ENCODE results near the gene PRELID1.
"Not testable (repeated sequence)": the region's sequence is repeated elsewhere in the genome, so short reads cannot be mapped to it uniquely, and the experiment has no call there.

PRELID1 gene, protein sequence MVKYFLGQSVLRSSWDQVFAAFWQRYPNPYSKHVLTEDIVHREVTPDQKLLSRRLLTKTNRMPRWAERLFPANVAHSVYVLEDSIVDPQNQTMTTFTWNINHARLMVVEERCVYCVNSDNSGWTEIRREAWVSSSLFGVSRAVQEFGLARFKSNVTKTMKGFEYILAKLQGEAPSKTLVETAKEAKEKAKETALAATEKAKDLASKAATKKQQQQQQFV

DNA sequence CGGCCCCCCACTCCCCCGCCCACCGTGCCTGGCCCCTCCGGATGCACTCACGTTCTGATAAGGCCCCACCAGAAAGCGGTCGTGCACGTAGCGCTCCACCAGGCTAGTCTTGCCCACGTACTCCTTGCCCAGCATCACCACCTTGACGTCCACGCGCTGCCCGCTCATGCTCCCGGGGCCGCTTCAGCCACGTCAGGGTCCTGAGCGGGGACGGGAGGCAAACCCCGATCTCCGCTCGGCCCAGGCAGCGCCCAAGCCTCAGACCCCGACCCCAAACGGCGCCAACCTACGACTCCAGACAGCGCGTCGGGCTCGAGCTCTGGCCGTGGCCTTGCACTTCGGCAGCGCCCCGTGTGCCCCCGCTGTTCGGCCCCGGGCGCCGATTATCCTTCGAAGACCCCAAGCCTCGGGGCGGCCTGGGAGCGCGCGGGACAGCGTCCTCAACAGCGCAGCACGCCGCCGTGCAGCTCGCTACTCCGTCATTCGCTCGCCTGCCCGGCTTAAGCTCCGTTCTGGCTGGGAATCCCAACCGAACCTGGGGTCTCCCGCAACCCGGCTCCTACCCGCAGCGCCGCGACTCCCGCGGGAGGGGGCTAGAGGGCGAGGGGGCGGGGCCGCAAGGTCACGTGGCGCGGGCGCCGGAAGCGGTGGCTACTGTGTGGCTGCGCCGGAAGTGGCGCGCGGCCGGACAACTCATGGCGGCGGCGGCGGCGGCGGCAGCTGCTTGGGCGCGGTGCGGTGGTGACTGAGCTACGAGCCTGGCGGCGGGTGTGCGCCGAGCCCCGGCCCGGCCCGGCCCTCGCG lies at the start of gene PRELID1, which contains the start of gene RAB24:
PRELID1 (plus strand) TSS at position 679 of the 804 bp plus-strand sequence. CDS start 187 bp downstream, outside the sequence.
RAB24 (minus strand) TSS at position 599 of the 804 bp plus-strand sequence; CDS start at position 168, 431 bp downstream.
- DNase-seq: peak; percentile 94

DNA sequence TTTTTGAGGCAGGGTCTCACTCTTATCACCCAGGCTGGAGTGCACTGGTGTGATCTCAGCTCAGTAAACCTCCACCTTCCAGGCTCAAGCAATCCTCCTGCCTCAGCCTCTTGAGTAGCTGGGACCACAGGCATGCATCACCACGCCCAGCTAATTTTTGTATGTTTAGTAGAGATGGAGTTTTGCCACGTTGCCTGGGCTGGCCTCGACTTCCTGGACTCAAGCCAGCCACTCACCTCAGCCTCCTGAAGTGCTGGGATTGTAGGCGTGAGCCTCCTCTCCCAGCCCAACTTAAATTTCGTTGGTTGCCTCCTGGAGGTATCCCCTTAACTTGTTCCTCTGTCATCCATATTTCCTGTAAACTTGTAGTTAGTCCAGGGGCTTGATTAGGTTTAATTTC lies 47.3 kb upstream of the PRELID1 start:
- no peak for DNase-seq

DNA sequence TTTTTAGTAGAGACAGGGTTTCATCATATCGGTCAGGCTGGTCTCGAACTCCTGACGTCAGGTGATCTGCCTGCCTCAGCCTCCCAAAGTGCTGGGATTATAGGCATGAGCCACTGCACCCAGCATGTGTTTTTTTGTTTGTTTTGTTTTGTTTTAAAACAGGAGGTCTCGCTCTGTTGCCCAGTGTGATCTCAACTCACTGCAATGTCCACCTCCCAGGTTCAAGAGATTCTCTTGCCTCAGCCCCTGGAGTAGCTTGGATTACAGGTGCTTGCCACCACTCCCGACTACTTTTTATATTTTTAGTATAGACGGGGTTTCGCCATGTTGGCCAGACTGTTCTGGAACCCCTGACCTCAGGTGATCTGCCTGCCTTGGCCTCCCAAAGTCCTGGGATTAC lies 44.9 kb upstream of the PRELID1 start:
- DNase-seq: not testable (repeated sequence)

DNA sequence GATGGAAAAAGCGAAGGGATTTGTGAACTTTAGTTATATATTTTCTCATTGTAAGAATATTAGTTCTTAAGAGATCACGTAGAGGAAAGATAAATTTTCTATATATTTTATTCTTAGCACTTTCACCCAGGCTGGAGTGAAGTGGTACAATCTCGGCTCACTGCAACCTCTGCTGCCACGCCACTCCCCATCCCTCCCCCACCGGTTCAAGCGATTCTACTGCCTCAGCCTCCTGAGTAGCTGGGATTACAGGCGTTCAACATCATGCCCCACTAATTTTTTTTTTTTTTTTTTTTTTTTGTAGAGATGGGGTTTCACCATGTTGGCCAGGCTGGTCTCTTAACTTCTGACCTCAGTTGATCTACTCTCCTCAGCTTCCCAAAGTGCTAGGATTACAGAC lies 42.6 kb upstream of the PRELID1 start:
- no peak for DNase-seq

DNA sequence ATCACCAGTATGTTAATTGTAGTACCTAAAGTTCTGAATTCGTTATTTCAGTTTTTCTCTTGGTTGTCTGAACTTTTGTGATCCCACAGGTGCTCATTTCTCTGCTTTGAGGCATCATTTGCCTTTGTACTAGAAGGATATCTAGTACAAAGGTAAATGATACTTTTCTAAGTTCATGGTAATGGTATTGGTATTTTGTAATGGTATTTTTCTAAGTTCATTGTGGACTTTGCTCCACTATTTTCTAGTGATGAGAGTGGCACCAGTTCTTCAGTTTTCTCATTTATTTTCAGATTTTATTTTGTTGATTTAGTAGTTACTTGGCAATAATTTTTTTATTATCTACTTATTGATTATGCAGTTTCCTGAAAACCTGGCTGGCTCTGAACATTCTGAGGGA lies 42.1 kb upstream of the PRELID1 start:
- no peak for DNase-seq

DNA sequence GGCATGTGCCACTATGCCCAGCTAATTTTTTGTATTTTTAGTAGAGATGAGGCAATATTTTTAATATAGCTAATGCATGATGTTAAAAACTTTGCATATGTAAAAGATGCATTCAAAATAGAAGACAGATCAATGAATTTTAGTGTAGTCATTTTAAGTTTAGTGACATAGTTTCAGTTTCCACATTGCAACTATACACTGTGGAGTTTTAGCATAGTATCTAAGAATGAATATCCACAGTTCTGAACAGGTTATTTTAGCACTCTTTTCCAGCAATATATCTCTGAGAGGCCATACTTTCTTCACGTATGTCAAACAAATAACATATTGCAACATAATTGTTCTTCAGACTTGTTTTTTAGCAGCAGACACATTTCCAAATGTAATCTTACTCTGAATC lies 39.4 kb upstream of the PRELID1 start:
- DNase-seq: no peak

DNA sequence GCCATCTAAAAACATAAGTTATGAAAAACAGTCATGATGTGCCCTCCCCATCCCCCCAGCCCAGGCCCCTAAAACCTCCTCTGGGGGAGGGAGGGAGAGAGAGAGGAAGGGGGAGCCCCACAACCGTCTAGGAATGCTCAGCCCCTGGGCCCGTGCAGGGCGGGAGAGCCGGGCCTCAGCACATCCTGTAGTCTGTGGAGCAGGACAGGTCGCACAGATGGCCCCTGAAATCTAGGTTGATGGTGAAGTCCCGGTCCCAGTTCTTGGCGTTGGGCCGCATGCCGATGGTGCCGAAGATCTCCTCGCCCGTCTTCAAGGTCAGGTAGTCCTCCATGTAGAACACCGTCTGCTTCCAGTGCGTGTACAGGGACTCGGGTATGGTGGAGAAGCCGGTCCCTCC lies 38.2 kb upstream of the PRELID1 start:
- no peak for DNase-seq

DNA sequence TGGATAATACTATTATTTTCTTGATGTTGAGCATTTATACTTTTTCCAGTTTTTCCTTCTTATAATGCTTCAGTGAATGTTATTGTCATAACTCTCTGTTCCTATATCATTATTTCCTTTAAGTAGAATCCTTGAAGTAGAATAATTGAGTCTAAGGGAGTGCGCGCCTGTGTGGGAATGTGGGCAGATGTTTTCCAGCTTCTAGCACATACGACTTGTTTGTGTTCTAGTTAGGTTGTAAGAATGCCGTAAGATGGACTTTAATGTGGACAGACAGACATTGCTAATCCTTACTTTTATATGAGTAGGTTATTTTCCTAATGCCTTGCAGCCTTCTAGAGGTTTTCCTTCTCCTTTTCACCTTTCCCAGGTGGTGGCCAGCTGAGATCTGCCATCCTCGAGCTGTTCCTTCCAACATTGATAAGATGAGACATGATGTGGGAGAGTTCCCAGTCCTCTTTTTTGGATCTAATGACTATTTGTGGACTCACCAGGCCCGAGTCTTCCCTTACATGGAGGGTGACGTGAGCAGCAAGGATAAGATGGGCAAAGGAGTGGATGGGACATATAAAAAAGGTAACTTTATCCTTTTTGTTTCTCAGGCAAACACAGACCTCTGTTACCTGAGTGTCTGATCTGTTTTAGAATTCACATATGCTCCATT lies 34.2 kb upstream of the PRELID1 start:
- no peak for DNase-seq

DNA sequence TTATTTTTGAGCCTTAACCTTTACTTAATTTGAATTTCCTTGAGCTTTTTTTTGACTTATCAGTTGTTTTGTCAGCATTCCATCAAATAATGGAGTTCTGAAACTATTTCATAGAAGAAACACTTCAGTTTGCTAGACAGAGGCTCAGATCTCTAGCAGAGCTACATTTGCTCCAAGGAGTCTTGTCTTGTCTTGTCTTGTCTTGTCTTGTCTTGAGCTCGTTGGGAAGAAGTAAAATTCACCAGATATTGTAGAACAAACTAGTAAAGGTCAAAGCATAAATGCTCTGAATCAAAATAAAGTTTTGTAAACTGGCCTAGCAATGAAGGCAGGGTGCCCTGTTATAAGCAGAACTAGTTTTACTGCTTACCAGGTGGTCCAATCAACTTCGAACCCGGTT lies 33.6 kb upstream of the PRELID1 start:
- DNase-seq: no peak

DNA sequence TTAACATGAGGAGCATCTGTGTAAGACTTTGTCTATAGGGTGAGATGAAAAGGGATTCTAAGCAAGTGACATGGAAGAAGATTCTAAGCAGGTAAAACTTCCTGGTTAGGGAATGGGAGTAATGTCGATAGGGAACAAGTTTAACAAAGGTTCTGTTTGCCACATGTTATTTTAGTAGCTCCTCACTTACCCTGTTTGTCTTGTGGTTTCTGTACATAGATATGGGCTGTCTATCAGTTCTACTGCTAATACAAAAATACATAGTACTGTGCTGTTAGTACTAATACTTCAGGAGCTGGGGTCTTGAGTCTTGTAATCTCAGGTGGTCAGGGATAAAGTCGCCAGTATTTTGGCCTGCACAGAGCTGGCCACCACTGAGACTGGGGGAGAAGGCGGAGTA lies 32.9 kb upstream of the PRELID1 start:
- DNase-seq: no peak

DNA sequence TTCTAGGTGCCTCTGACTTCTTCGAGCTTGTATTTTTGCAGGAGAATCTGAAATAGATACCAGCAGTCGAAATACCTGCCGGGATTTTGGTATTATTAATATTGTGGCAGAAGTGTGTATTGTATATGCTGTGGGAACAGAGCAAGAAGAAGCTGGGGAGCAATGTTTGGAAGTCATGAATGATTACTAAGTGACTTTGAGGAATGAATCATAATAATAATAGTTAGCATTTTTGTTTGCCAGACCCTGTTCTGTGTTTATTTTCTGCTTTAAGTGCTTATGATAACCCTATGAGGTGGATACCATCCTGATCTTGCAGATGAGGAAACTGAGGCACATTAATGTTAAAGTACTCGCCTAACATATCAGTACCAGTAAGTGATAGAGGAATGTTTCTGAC lies 32.5 kb upstream of the PRELID1 start:
- DNase-seq: no peak

DNA sequence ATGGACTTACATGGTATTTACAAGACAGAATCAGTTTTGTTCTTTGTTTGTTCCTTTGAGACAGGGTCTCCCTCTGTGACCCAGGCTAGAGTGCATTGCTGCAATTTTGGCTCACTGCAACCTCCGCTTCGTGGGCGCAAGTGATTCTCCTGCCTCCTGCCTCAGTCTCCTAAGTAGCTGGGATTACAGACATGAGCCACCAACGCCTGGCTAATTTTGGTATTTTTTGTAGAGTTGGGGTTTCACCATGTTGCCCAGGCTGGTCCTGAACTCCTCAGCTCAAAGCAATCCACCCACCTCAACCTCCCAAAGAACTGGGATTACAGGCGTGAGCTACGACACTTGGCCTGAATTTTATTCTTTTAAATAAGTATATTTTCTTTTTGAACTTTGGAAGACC lies 27.7 kb upstream of the PRELID1 start:
- no peak for DNase-seq

DNA sequence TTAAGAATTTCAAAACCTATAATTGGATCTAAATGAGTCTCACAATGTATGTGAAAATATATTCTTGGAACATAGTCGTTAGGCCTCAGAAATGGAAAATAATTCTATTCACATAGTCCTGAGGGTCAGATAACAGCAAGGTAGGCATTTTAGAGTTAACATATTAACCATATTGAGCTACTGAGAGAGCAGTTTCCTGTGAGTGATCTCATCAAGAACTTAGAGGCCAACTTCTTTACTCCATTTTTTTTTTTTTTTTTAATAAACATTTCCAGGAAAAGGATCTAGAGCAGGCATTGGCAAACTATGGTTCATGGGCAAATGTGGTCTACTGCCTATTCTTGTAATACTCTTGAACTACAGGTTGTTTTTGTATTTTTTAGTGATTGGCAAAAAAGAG lies 26.7 kb upstream of the PRELID1 start:
- no peak for DNase-seq

DNA sequence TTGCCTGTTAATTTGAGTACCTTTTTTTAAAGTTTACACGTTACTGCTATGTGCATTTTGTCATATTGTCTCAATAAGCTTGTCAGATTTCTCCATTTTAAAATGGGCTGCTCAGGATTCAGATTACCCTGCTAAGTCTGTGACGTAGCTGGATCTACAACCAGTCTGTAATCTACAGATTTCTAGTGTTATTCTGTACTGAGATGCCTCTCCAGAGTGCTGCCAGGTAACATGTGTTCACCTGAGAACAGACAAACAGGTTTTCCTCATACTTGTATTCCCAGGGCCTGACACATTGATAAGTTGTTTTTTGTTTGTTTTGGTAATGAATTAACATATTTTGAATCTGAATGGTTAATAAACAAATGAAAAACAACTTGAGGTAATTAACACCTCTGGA lies 15.4 kb upstream of the PRELID1 start:
- DNase-seq: no peak

DNA sequence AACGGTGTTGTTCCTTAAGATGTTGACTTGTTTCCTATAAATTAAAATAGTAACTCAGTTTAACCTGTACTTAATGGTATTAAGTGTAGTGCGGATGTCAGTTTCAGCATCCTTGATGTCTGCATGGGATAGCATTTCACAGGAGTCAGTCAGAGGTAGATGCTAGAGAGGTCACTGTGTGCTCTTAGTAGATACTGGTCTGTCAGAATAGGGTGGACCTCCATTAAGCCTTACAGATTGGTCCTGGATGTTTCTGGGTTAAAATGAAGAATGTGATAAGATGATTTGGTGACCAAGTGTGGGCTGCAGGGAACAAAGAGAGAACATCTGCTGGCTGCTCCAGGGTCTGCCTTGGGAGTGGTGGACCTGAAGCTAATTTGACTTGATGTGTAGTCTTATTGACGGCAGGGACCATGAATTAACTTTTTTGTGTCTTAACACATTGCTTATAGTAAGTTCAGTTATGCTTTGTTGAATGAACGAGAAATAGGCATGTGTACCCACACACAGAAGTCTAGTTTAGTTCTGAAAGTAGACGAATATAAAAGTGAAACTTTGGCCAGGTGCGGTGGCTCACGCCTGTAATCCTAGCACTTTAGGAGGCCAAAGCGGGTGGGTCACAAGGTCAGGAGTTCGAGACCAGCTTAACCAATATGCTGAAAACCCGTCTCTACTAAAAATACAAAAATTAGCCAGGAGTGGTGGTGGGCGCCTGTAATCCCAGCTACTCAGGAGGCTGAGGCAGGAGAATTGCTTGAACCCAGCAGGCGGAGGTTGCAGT lies 12.6 kb upstream of the PRELID1 start:
- DNase-seq: no peak

DNA sequence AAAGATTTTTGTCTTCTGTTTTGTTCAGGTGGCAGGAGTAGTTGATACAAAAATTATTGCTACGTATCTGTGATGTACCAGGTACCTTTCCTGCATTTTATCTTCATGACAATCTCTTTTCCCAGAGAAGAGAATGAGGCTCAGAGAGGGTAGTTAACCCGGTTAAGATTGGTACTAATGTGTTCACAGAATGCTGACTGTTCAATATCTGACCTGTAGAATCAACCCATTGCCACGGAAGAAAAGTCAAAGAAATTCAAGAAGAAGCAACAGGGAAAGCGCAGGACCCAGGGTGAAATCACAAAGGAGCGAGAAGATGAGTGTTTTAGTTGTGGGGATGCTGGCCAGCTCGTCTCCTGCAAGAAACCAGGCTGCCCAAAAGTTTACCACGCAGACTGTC lies 11.9 kb upstream of the PRELID1 start:
- DNase-seq: no peak

DNA sequence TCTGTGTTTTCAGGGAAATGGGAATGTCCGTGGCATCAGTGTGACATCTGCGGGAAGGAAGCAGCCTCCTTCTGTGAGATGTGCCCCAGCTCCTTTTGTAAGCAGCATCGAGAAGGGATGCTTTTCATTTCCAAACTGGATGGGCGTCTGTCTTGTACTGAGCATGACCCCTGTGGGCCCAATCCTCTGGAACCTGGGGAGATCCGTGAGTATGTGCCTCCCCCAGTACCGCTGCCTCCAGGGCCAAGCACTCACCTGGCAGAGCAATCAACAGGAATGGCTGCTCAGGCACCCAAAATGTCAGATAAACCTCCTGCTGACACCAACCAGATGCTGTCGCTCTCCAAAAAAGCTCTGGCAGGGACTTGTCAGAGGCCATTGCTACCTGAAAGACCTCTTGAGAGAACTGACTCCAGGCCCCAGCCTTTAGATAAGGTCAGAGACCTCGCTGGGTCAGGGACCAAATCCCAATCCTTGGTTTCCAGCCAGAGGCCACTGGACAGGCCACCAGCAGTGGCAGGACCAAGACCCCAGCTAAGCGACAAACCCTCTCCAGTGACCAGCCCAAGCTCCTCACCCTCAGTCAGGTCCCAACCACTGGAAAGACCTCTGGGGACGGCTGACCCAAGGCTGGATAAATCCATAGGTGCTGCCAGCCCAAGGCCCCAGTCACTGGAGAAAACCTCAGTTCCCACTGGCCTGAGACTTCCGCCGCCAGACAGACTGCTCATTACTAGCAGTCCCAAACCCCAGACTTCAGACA lies 9.6 kb upstream of the PRELID1 start:
- no peak for DNase-seq

DNA sequence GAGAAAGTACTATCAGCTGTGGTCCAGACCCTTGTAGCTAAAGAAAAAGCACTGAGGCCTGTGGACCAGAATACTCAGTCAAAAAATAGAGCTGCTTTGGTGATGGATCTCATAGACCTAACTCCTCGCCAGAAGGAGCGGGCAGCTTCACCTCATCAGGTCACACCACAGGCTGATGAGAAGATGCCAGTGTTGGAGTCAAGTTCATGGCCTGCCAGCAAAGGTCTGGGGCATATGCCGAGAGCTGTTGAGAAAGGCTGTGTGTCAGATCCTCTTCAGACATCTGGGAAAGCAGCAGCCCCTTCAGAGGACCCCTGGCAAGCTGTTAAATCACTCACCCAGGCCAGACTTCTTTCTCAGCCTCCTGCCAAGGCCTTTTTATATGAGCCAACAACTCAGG lies 9.0 kb upstream of the PRELID1 start:
- no peak for DNase-seq

DNA sequence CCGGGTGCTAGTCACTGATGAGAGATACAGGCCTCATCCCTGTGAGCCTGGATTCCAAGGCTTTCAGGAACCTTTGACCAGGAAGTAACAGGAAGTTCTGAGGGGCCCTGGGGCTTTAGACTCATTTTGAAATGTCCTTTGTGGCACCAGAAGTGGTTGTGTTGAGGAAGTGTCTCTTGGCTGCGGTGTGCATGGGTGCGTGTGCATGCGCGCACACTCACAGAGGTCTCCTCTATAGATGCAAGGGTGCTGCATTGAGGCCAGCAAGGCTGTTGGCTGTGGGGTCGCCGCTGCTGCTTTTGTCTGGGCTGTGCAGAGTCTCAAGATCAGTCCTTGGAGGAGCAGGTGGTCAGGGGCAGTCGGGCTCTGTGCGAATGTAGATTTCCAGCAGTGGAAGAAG lies 7.7 kb upstream of the PRELID1 start:
- no peak for DNase-seq

DNA sequence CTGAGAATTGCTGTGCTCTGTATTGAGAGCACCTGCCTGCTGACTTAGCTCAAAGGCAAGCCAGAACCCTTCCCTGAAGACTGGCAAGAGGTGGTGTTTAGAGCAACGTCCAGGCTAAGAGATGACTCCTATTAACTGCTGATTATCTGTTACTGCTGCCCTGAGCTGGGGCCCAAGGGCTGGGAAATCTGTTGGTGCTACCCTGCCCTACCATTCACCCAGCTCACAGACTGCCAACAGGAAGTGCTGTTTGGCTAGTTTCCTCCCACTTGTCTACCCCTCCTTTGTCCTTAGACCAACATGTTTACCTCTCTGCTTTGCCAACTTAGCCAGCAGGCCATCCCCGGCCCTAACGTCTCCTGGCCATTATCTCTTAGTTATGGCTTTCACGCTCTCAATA lies 7.0 kb upstream of the PRELID1 start:
- DNase-seq: no peak

DNA sequence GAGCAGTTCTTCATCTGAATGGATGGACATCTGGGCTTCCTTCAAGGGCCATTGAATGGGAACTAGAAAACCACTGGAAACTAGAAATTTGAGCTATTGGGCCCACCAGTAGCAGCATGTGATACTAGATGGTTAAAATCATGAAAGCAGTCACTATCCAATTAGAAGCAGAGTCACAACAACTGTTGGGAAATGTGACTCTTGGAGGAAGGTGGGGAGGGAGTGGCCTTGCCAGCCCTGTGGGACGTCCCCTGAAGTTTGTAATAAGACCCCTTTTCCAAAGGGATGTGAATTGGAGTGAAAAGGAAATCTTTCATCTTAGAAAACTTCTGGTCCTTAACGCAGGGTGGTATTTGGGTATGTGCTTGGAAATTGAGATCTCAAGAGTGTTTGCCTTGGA lies 5.7 kb upstream of the PRELID1 start:
- no peak for DNase-seq

DNA sequence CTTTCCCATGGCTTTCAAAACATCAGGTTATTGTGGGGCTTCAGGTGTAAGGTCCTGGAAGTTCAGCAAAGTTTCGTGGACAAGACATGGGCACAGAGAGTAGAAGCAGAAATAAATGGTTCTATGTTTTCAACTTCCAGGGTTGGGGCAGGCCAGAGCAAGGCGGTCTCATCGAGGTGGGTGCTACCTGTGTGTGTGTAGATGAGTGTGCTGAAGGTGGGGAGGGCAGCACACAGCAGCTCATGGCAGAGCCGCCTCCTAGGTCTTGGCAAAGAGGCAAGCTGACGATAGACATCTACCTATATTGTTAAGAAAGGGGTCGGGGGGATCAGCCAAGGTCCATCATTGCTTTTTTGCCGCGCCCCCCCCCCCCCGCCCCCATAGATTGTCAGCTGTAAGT lies 3.9 kb upstream of the PRELID1 start:
- no peak for DNase-seq
